B cell (primary cell): ENCODE measurements around the gene NPAS3. TPM values are rescaled to one million over a fixed set of nuclear protein-coding genes. Genes with fewer than 3 reads are reported as not detected.

Experiments used
- ATAC-seq: fragments of 200-7000 bp; cut with Tn5 transposase; one replicate; pipeline ENCODE4 v1.10.0; 2021; ENCODE audit warnings: low read depth, mild to moderate bottlenecking, moderate number of reproducible peaks, moderate library complexity
- CTCF ChIA-PET: fragments of 350-600 bp; sonication (Branson Sonifier 250); formaldehyde crosslinking; loops from one replicate; lab custom pipeline; 2021; ENCODE audit warnings: antibody characterized with exemption, inconsistent platforms; lab: Charles Lee
- POLR2A ChIA-PET: fragments of 350-600 bp; sonication (Branson Sonifier 250); formaldehyde crosslinking; loops from one replicate; lab custom pipeline; 2021; ENCODE audit warnings: antibody characterized with exemption; lab: Charles Lee
- DNase-seq: peaks from one replicate; pipeline ENCODE4 v3.0.0; 2013
- H2AFZ ChIP-seq: 2 replicates; pipeline ENCODE4 v1.6.1; 2012; ENCODE audit warnings: mild to moderate bottlenecking, low read depth, low read length; ENCODE audit not compliant: insufficient read depth, poor library complexity, severe bottlenecking
- H3K27ac ChIP-seq, 2 donors: 1 replicate in 1 of 2; 2 replicates in 1 of 2; pipeline ENCODE4 v1.5.1; 2012 to 2013; ENCODE audit warnings: low read length in 2 of 2, mild to moderate bottlenecking in 2 of 2, moderate library complexity in 1 of 2
- H3K27me3 ChIP-seq, 4 experiments: fragments of 200-600 bp in 1 of 4; sonication (generic) in 1 of 4; replicated peaks in 1 of 4; 1 replicate in 2 of 4; 2 replicates in 2 of 4; pipeline versions ENCODE4 v1.6.1 to v1.7.0; 2013 to 2016; ENCODE audit warnings: low read length in 3 of 4, mild to moderate bottlenecking in 2 of 4, mixed read lengths in 1 of 4, moderate library complexity in 1 of 4; ENCODE audit not compliant: insufficient read depth in 4 of 4, control insufficient read depth in 3 of 4; ENCODE audit errors: control extremely low read depth in 1 of 4
- H3K36me3 ChIP-seq, 2 experiments: replicated peaks in 1 of 2; 1 replicate in 1 of 2; 2 replicates in 1 of 2; pipeline versions ENCODE4 v1.6.1 to v1.7.1; 2013; ENCODE audit warnings: low read length in 1 of 2; ENCODE audit not compliant: insufficient read depth in 2 of 2, control insufficient read depth in 1 of 2; ENCODE audit errors: control extremely low read depth in 1 of 2, extremely low read depth in 1 of 2
- H3K4me1 ChIP-seq, 2 donors: fragments of 200-600 bp in 1 of 2; sonication (generic) in 1 of 2; 1 replicate in 1 of 2; 2 replicates in 1 of 2; pipeline versions ENCODE4 v1.5.1 to v1.6.1; 2013 to 2017; ENCODE audit warnings: low read length in 2 of 2; ENCODE audit not compliant: control insufficient read depth in 2 of 2, insufficient read depth in 2 of 2
- H3K4me2 ChIP-seq: replicated peaks from 2 replicates; pipeline ENCODE3; 2012; ENCODE audit warnings: mild to moderate bottlenecking, low read depth, low read length; ENCODE audit not compliant: poor library complexity, severe bottlenecking
- H3K4me3 ChIP-seq, 5 experiments: fragments of 200-600 bp in 1 of 5; sonication (generic) in 1 of 5; 1 replicate in 3 of 5; 2 replicates in 2 of 5; pipeline versions ENCODE4 v1.5.1 to v1.7.0; 2011 to 2016; ENCODE audit warnings: low read length in 4 of 5, mild to moderate bottlenecking in 4 of 5, low read depth in 2 of 5, control low read depth in 1 of 5, moderate library complexity in 1 of 5; ENCODE audit not compliant: insufficient read depth in 1 of 5; ENCODE audit errors: control extremely low read depth in 1 of 5, extremely low read depth in 1 of 5
- H3K79me2 ChIP-seq: fragments of 200-600 bp; sonication (generic); one replicate; pipeline ENCODE4 v1.6.0; 2016; ENCODE audit warnings: low read length; ENCODE audit not compliant: control insufficient read depth, insufficient read depth
- H3K9ac ChIP-seq: fragments of 200-600 bp; sonication (generic); 2 replicates; pipeline ENCODE4 v1.6.1; 2017; ENCODE audit warnings: mild to moderate bottlenecking, low read length, moderate library complexity
- H3K9me3 ChIP-seq, 3 donors: one replicate each; pipeline versions ENCODE4 v1.6.1 to v1.7.1; 2013; ENCODE audit warnings: low read length in 2 of 3; ENCODE audit not compliant: control insufficient read depth in 2 of 3, insufficient read depth in 1 of 3; ENCODE audit errors: control extremely low read depth in 1 of 3
- H4K20me1 ChIP-seq: 2 replicates; pipeline ENCODE4 v1.6.0; 2012; ENCODE audit warnings: mild to moderate bottlenecking, low read length; ENCODE audit not compliant: insufficient read depth, control insufficient read depth, poor library complexity, severe bottlenecking
- H3K27ac Mint-ChIP-seq: one replicate; pipeline ENCODE4 v1.8.0; 2021; ENCODE audit warnings: mixed read lengths
- H3K27me3 Mint-ChIP-seq: one replicate; pipeline ENCODE4 v1.8.0; 2021; ENCODE audit warnings: mixed read lengths
- H3K4me1 Mint-ChIP-seq: one replicate; pipeline ENCODE4 v1.8.0; 2021; ENCODE audit warnings: mixed read lengths
- H3K4me3 Mint-ChIP-seq: one replicate; pipeline ENCODE4 v1.8.0; 2021; ENCODE audit warnings: mixed read lengths
- H3K9me3 Mint-ChIP-seq: one replicate; pipeline ENCODE4 v1.8.0; 2022; ENCODE audit warnings: mixed read lengths; ENCODE audit not compliant: insufficient read depth
- CTCF ChIP-seq: fragments of 200-600 bp; IDR thresholded peaks from one replicate; pipeline ENCODE4 v1.8.0; 2022; ENCODE audit warnings: antibody characterized with exemption, mild to moderate bottlenecking
- EZH2 ChIP-seq: IDR thresholded peaks from 2 replicates; pipeline ENCODE4 v1.6.1; 2012; ENCODE audit warnings: borderline replicate concordance, low read depth, mild to moderate bottlenecking, moderate library complexity, low read length; ENCODE audit not compliant: insufficient read depth, poor library complexity, severe bottlenecking
- WGBS: methylation state at CpG from one replicate; pipeline ENCODE4 v1.1.5; 2013; ENCODE audit warnings: missing lambda C conversion rate; ENCODE audit not compliant: insufficient coverage; 5-methylcytosine and 5-hydroxymethylcytosine counted together
- intact Hi-C: fragments of 100-400 bp; cut with micrococcal nuclease; formaldehyde crosslinking; loops from one replicate; pipeline ENCODE4 v1.10.0; 2022
- polyA plus RNA-seq: library from polyadenylated mRNA; depleted of rRNA; stranded (reverse); fragments of >200 nt; gene quantifications from 2 replicates; pipeline ENCODE4 v1.2.3, GENCODE V29; 2012
- total RNA-seq, 2 donors: library from RNA; stranded (reverse); fragments of 120-200 nt in 1 of 2; gene quantifications; 1 replicate in 1 of 2; 2 replicates in 1 of 2; pipeline versions ENCODE4 v1.2.3 to v1.2.4, GENCODE V29; 2013 to 2022

The NPAS3 gene
- total and polyA plus RNA-seq, 2 donors (not counting 1 experiment from before 2014, with no cell fraction given) = not detected

GRCh38 chr14:33534632-33535031 lies 596.0 kb downstream of the NPAS3 start:
- no peak overlapping the region for H3K27ac Mint-ChIP-seq
- intact Hi-C loops = no loop called here
- H2AFZ ChIP-seq = no peak overlapping the region

GRCh38 chr14:33539918-33540357 lies 601.3 kb downstream of the NPAS3 start:
- POLR2A ChIA-PET = no interaction called here
- Histone ChIP-seq H3K9ac (no peak overlapping the region), H3K79me2 (no peaks in the 10 kb centered on the region), H3K4me1 (no peaks in the 10 kb centered on the region), H3K4me2 (no peak overlapping the region), H3K27ac (no peak overlapping the region), H4K20me1 (no peaks in the 10 kb centered on the region), H3K4me3 (no peak overlapping the region), H2AFZ (no peak overlapping the region), H3K27me3 (no peaks in the 10 kb centered on the region), H3K9me3 (peaks cover 0 to 3% (median 0%) of the 10 kb centered on the region in 3 donors), H3K36me3 (no peaks in the 10 kb centered on the region)
- intact Hi-C loops = no loop called here
- no peaks in the 10 kb centered on the region for H3K27me3 Mint-ChIP-seq
- H3K4me3 Mint-ChIP-seq = no peak overlapping the region
- H3K4me1 Mint-ChIP-seq = no peaks in the 10 kb centered on the region
- no peak overlapping the region for H3K27ac Mint-ChIP-seq
- no peaks in the 10 kb centered on the region for H3K9me3 Mint-ChIP-seq
- CTCF ChIA-PET = no interaction called here
- ATAC-seq (no peak), DNase-seq (no peak)
- TF ChIP-seq CTCF = no peak
- no peak for TF ChIP-seq EZH2
- no CpG with 5 or more reads among the region's 3 CpGs for whole genome bisulfite sequencing

More at GRCh38 chr14:33534632-33535031, 596.0 kb downstream of the NPAS3 start:
- H3K79me2 ChIP-seq = no peaks in the 10 kb centered on the region
- ATAC-seq = no peak
- no peaks in the 10 kb centered on the region for H3K36me3 ChIP-seq
- no peak overlapping the region for H3K4me3 ChIP-seq
- H3K9ac ChIP-seq = no peak overlapping the region
- Mint-ChIP-seq H3K9me3 (no peaks in the 10 kb centered on the region), H3K4me3 (no peak overlapping the region), H3K27me3 (no peaks in the 10 kb centered on the region), H3K4me1 (no peaks in the 10 kb centered on the region)
- TF ChIP-seq EZH2 (no peak), CTCF (no peak)
- WGBS = 100% methylated on average over 1 of the region's 6 CpGs
- H3K4me1 ChIP-seq = no peaks in the 10 kb centered on the region
- H3K27me3 ChIP-seq = no peaks in the 10 kb centered on the region
- no peak overlapping the region for H3K4me2 ChIP-seq
- H4K20me1 ChIP-seq = no peaks in the 10 kb centered on the region
- no peak for DNase-seq
- peaks cover 0 to 3% (median 0%) of the 10 kb centered on the region in 3 donors for H3K9me3 ChIP-seq
- H3K27ac ChIP-seq = no peak overlapping the region
- CTCF ChIA-PET = no interaction called here
- POLR2A ChIA-PET = no interaction called here
